Measurements from ENCODE around the gene RNF17.

GRCh38 chr13:24737042-24737441 is 26.9 kb upstream of the RNF17 start:
- TF ChIP-seq CTCF (IDR thresholded peaks at IDR 0.05) (no peak), ZFX (IDR thresholded peaks at IDR 0.05; ENCODE audit: borderline replicate concordance) (no peak)
